Left ventricle myocardium inferior (tissue), 1 donor: ENCODE results near the gene GNB5. TPM values are rescaled to one million over a fixed set of nuclear protein-coding genes. Genes with fewer than 3 reads are reported as not detected.

Experiments used
- DNase-seq: peaks from one replicate; pipeline ENCODE4 v3.0.0-alpha.2; 2020
- H3K27ac ChIP-seq: fragments of 200-600 bp; replicated peaks from 2 replicates; pipeline ENCODE4 v1.8.0; 2021
- H3K27me3 ChIP-seq: fragments of 200-600 bp; 2 replicates; pipeline ENCODE4 v1.8.0; 2021; ENCODE audit warnings: low read depth
- H3K36me3 ChIP-seq: fragments of 200-600 bp; 2 replicates; pipeline ENCODE4 v1.8.0; 2021
- H3K4me1 ChIP-seq: fragments of 200-600 bp; 2 replicates; pipeline ENCODE4 v1.8.0; 2021
- H3K4me3 ChIP-seq: fragments of 200-600 bp; 2 replicates; pipeline ENCODE4 v1.8.0; 2021; ENCODE audit warnings: mild to moderate bottlenecking, moderate library complexity
- H3K9me3 ChIP-seq: fragments of 200-600 bp; replicated peaks from 2 replicates; pipeline ENCODE4 v1.8.0; 2021
- intact Hi-C: fragments of 100-400 bp; cut with micrococcal nuclease; formaldehyde crosslinking; loops from one replicate; pipeline ENCODE4 v1.11.0; 2022
- total RNA-seq: library from RNA; stranded (reverse); fragmentation: NEBNext Ultra II Directional; extraction: Animal tissue kit (Norgen Biotek cat#: 25700); gene quantifications from one replicate; pipeline ENCODE4 v1.2.1, GENCODE V29; 2021
- TF ChIP-seq, protein P1 (sequence below): fragments of 200-600 bp; IDR thresholded peaks from 2 replicates; pipeline ENCODE4 v1.8.0; 2021; ENCODE audit warnings: antibody characterized with exemption, mild to moderate bottlenecking, borderline replicate concordance
- donor health status: DM: no; HTN: yes; CAD: no; lungs with severe emphysema.

The GNB5 gene
- total RNA-seq, 1 donor from 2014 or later, result 10.5 TPM

DNA sequence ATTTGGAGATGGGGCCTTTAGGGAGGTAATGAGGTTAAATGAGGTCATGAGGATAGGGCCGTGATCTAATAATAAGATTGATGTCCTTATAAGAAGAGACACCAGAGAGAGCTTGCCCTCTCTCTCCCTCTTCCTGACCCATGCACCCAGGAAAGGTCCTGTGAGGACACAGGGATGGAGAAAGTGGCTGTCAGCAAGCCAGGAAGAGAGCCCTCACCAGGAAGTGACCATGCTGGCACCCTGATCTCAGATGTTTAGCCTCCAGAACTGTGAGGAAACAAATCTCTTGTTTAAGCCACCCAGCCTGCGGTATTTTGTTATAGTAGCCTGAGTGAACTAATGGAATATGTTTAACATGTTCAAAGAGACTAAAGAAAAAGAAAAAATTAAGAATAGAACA lies 15.3 kb upstream of the GNB5 start:
- Histone ChIP-seq H3K4me3 (no peak overlapping the region), H3K4me1 (peaks cover 6% of the 10 kb centered on the region), H3K27me3 (no peaks in the 10 kb centered on the region), H3K36me3 (peaks cover 2% of the 10 kb centered on the region), H3K9me3 (no peaks in the 10 kb centered on the region), H3K27ac (no peak overlapping the region)
- no peak for DNase-seq
- intact Hi-C loops, result no loop called here
- TF ChIP-seq, protein P1, sequence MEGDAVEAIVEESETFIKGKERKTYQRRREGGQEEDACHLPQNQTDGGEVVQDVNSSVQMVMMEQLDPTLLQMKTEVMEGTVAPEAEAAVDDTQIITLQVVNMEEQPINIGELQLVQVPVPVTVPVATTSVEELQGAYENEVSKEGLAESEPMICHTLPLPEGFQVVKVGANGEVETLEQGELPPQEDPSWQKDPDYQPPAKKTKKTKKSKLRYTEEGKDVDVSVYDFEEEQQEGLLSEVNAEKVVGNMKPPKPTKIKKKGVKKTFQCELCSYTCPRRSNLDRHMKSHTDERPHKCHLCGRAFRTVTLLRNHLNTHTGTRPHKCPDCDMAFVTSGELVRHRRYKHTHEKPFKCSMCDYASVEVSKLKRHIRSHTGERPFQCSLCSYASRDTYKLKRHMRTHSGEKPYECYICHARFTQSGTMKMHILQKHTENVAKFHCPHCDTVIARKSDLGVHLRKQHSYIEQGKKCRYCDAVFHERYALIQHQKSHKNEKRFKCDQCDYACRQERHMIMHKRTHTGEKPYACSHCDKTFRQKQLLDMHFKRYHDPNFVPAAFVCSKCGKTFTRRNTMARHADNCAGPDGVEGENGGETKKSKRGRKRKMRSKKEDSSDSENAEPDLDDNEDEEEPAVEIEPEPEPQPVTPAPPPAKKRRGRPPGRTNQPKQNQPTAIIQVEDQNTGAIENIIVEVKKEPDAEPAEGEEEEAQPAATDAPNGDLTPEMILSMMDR, result no peak

DNA sequence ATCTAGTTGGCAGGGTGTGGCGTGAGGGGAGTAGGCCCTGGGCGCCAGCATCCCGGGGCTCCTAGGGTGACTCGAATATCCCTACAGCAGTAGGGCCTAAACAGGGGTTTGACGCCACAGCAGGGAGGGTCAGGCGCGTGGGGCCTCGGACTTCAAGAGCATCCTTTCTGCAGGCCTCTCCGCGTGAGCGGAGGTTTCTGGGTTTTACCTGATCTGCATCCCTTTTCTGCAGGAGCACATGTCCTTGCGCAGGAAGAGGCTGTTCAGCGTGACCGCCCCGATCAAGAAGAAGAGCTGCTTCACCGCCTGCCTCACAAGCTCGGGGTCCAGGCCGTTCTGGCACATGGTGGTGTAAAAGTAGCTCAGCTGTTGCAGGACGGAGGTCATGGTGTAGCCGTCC lies 13.5 kb upstream of the GNB5 start:
- TF ChIP-seq, protein P1, result no peak
- no peak for DNase-seq
- Histone ChIP-seq H3K27me3 (no peaks in the 10 kb centered on the region), H3K4me1 (peaks cover 6% of the 10 kb centered on the region), H3K27ac (no peak overlapping the region), H3K36me3 (no peaks in the 10 kb centered on the region), H3K9me3 (no peaks in the 10 kb centered on the region), H3K4me3 (no peak overlapping the region)
- intact Hi-C loops, result no loop called here

DNA sequence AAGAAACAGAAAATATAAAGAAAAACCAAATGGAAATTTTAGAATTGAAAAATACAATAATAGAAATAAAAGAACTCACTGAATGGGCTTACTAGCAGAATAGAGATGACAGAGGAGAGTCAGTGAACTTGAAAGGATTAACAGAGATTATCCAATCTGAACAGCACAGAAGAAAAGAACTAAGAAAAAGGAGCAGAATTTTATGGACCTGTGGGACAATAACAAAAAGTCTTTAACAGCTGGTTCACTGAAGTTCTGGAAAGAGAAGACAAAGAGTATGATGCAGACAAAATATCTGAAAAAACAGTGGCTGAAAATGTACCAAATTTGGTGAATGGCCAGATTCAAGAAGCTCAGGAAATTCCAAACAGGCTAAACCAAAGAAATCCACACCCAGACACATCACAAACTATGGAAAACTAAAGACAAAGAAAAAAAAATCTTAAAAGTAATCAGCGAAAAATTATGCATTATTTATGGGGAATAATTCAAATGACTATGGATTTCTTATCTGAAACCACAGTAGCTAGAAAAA lies 9.7 kb upstream of the GNB5 start:
- no peak overlapping the region for H3K27ac ChIP-seq
- no peak for DNase-seq
- no peaks in the 10 kb centered on the region for H3K27me3 ChIP-seq
- no peak overlapping the region for H3K4me3 ChIP-seq
- TF ChIP-seq, protein P1, result no peak
- no peaks in the 10 kb centered on the region for H3K9me3 ChIP-seq
- intact Hi-C loops, result no loop called here
- no peaks in the 10 kb centered on the region for H3K4me1 ChIP-seq
- H3K36me3 ChIP-seq, result peaks cover 3% of the 10 kb centered on the region

DNA sequence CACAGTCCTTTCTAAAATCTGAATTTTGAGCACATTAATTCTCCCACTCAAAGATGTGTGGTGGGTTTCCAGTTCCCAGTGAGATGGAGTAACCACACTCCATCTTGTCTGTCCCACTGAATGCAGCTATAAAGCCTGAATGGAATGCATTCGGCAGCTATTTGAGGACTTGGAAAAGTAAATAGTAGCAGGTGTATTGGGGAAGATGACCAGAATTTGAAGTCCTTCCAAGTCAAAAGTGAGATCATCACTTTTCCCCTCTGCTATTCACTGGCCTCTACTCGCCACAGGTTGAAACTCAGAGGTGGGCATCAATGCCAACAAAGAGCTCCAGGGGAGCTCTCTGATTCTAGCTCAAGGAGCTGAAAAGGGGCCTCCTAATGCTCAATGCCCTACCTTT lies 8.1 kb upstream of the GNB5 start:
- no peak overlapping the region for H3K27ac ChIP-seq
- peaks cover 3% of the 10 kb centered on the region for H3K36me3 ChIP-seq
- no peaks in the 10 kb centered on the region for H3K4me1 ChIP-seq
- no peak for DNase-seq
- H3K27me3 ChIP-seq, result no peaks in the 10 kb centered on the region
- H3K9me3 ChIP-seq, result no peaks in the 10 kb centered on the region
- intact Hi-C loops, result no loop called here
- H3K4me3 ChIP-seq, result no peak overlapping the region
- TF ChIP-seq, protein P1, result no peak

DNA sequence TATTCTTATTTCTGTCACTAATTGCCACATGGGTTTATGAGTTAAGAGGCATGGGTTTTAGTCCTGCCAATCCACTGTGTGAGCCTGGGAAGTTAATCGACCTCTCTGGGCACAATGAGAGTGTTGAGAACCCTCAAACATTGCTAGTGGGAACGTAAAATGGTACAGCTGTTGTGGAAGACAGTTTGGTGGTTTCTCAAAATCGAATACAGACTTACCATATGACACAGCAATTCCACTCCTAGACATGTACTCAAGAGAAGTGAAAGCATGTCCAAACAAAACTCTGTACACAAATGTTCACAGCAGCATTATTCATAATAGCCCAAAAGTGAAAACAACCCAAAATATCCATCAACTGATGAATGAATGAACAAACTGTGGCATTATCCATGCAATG lies 5.7 kb upstream of the GNB5 start:
- TF ChIP-seq, protein P1, result no peak
- no peak overlapping the region for H3K27ac ChIP-seq

More for the DNA sequence above, 5.7 kb upstream of the GNB5 start:
- no peak for DNase-seq
- Histone ChIP-seq H3K27me3 (no peaks in the 10 kb centered on the region), H3K9me3 (no peaks in the 10 kb centered on the region), H3K4me1 (no peaks in the 10 kb centered on the region), H3K36me3 (peaks cover 3% of the 10 kb centered on the region), H3K4me3 (no peak overlapping the region)
- intact Hi-C loops, result no loop called here
